D721Med (cell line): ENCODE results near the gene CCR1.

Source experiments
- DNase-seq: peaks from one replicate; pipeline ENCODE4 v3.0.0; 2011; ENCODE audit warnings: low spot score; ENCODE audit not compliant: insufficient read length
- FAIRE-seq: peaks from 2 replicates; lab custom pipeline; 2011; peaks lifted over from hg19 to GRCh38; lab: Jason Lieb, UNC
- TF ChIP-seq, protein P1 (sequence below): IDR thresholded peaks from 2 replicates; pipeline ENCODE4 v1.5.1; 2012; ENCODE audit warnings: mild to moderate bottlenecking, control low read depth; ENCODE audit not compliant: insufficient read depth; ENCODE audit errors: missing control alignments

Gene CCR1

DNA sequence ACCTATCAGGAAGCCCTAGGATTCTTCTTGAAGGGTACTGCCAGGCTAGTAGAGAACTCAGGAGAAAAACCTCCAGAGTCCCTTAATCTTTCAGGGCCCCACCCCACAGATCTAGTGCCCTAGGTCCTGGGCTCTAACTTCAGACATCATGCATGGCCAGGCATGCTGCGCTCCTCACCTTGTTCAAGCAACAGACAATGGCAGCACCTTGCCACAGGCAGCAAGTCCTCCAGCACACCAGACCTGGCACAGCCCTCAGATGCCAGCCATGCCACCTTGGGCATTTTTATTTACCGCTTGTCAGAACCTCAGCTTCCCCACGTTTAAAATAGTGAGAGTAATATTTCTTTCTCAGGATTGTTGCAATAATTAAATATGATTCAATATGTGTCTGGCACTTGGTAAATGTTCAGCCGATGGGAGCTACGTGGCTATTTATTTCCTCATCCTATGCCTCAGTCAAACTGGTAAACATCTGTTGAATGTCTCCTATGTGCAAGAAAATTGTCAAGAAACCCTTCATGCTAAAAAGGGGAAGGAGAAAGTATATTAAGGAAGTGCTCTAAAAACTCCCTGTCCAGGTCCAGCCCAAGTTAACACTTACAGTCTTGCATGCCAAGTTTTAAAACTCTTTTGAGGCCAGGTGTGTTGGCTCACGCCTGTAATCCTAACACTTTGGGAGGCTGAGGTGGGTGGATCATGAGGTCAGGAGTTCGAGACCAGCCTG, 14.5 kb upstream of the CCR1 start:
- DNase-seq (no peak), FAIRE-seq (no peak)
- TF ChIP-seq, protein P1, sequence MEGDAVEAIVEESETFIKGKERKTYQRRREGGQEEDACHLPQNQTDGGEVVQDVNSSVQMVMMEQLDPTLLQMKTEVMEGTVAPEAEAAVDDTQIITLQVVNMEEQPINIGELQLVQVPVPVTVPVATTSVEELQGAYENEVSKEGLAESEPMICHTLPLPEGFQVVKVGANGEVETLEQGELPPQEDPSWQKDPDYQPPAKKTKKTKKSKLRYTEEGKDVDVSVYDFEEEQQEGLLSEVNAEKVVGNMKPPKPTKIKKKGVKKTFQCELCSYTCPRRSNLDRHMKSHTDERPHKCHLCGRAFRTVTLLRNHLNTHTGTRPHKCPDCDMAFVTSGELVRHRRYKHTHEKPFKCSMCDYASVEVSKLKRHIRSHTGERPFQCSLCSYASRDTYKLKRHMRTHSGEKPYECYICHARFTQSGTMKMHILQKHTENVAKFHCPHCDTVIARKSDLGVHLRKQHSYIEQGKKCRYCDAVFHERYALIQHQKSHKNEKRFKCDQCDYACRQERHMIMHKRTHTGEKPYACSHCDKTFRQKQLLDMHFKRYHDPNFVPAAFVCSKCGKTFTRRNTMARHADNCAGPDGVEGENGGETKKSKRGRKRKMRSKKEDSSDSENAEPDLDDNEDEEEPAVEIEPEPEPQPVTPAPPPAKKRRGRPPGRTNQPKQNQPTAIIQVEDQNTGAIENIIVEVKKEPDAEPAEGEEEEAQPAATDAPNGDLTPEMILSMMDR, result no peak

DNA sequence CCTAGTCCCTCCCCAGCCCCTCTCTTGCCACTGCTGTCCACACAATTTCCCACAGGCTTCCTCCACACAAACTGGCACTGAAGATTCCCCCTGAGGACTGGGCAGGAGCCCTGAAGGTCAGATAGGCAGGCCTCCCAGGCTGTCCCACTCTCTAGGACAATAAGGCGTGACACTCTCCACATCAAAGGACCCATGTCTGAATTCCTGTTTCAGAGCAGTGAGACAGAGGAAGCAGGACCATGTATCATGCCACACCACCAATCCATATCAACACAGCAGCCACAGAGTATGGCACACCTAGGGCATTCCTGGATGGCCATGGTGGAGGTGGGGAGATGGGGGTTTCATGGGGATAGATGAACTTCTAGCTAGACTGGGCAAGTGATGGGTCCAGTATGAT, 13.8 kb upstream of the CCR1 start:
- no peak for FAIRE-seq
- TF ChIP-seq, protein P1, result no peak
- no peak for DNase-seq

DNA sequence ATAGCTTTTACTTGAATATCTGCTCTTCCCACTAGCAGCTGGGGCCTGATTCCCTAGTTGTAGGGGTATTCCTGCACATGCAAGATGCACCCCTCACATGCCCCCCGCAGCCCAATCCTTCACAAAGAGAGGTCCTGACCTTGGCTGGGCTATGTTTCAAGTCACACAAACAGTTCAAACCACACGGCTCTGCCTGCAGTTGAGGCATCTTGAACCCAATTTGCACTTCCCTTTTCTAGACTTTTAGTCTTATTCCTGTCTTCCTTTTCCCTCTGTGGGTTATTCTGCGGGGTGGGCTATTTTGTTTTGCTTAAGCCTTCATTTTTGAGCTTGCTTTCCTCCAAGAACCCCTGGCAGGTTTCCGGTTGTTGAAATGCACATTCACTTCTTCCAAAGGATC, 13.3 kb upstream of the CCR1 start:
- TF ChIP-seq, protein P1, result no peak
- no peak for DNase-seq
- no peak for FAIRE-seq

DNA sequence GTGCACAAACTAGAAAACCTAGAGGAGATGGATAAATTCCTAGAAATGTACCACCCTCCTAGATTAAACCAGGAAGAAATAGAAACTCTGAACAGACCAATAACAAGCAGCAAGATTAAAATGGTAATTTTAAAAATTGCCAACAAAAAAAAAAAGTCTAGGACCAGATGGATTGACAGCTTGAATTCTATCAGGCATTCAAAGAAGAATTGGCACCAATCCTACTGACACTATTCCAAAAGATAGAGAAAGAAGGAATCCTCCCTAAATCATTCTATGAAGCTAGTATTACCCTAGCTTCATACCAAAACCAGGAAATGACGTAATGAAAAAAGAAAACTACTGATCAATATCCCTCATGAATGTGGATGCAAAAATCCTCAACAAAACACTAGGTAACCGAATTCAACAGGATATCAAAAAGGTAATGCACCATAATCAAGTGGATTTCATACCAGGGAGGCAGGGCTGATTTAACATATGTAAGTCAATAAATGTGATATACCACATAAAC, 10.1 kb upstream of the CCR1 start:
- FAIRE-seq (no peak), DNase-seq (no peak)
- TF ChIP-seq, protein P1, result no peak

DNA sequence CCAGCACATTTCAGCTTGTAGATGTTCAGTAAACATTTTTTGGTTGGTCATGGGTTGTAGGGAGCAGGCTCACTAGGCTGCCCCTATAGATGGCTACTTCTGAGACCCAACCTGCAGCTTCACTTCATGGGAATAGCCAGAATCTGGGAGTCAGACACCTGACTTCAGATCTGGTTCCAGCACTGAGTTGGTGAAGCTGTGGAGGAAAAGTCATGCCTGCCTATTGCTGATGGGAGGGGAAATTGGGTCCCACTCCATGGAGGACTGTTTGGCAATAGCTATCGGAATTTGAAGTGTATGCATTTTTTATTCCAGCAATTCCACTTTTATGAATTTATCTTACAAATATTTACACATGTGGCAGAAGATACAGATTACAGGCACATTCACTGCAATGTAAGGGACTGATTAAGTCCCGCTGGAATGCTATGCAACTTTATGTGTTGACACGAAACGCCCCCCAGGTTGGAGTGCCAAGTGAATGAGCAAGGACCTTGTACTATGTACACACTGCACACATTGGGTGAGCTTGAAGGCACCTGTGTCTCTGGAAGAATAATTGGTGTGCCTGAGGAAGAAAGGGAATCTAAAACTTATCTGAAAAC, 7.8 kb upstream of the CCR1 start:
- FAIRE-seq (no peak), DNase-seq (no peak)
- TF ChIP-seq, protein P1, result no peak

DNA sequence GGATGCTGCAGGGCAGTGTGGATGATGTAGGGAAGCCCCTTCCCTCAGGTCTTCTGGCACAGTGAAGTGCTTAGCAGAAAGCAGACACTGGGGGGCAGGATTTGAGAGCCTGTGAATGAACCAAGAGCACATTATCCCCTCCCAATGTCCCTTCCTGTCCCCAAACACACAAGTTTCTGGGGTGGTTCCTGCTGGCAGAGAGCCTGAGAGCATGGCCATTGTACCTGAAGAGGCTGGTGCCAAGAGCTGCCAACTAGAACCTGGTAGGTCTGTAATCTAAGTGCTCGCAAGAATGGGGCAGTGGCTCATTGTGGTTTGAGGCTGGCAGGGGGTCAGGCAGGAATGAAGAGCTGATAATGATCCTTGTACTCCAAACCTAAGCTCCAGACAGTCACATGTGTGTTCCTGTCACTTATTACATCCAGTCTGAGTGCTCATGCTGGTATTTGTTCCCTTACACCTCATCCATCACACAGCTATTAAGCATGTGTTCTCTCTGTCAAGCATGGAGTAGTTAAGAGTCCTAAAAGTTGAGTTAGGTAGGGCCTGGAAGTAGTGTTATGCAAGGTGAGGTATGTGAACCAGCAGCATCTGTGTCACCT, 6.7 kb upstream of the CCR1 start:
- no peak for DNase-seq
- FAIRE-seq, result no peak
- TF ChIP-seq, protein P1, result peak; percentile 16

DNA sequence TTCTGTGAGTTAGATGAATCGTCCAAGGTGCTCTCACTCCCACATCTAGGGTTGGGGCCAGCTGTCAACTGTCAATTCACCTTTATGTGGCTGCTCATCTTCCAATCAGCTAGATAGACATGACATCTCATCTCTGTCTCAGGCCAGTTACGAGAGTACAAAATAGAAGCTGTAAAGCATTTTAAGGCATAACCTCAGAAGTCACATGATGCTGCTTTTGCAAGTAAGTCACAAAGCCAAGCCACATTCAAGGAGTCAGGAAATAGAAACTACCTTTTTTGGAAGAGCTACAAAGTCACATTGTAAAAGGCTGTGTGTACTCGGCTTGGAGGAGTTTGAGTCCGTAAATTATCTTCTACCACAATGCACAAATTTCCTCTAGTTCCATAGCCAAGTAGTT, 5.1 kb upstream of the CCR1 start:
- TF ChIP-seq, protein P1, result no peak
- DNase-seq (no peak), FAIRE-seq (no peak)
